Prostate gland (tissue), 2 donors: Measurements from ENCODE around the gene PTPRM.

ENCODE experiments used
- POLR2A ChIP-seq: fragments of 450-650 bp; IDR thresholded peaks from one replicate; pipeline ENCODE4 v1.6.1; 2016; ENCODE audit warnings: antibody characterized with exemption, mild to moderate bottlenecking
- TF ChIP-seq, protein P1 (sequence below), 4 experiments: fragments of 200-600 bp in 2 of 4; fragments of 450-650 bp in 2 of 4; sonication (generic) in 2 of 4; IDR thresholded peaks; 1 replicate in 3 of 4; 2 replicates in 1 of 4; pipeline ENCODE4 v1.5.1; 2016 to 2019; ENCODE audit warnings: antibody characterized with exemption in 4 of 4, mild to moderate bottlenecking in 2 of 4, moderate library complexity in 2 of 4

DNA sequence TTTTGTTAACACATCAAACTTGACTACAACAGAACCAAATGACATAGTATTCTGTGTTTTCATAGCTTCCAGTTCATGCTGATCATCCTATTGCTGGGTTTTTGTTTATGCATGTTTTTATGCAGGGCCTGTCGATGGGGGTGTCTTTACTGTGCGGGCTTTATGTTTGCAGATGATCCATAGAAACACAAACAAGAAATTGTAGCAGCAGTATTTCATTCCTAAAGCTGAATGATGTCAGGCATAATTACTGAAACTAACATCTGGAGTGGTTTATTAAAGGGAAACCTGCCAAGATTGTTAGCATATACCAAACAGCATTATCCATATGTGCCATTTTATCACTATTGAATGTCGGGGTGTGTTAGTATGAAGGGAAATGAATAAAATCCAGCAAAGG lies 129.7 kb downstream of the PTPRM start:
- TF ChIP-seq, protein P1, sequence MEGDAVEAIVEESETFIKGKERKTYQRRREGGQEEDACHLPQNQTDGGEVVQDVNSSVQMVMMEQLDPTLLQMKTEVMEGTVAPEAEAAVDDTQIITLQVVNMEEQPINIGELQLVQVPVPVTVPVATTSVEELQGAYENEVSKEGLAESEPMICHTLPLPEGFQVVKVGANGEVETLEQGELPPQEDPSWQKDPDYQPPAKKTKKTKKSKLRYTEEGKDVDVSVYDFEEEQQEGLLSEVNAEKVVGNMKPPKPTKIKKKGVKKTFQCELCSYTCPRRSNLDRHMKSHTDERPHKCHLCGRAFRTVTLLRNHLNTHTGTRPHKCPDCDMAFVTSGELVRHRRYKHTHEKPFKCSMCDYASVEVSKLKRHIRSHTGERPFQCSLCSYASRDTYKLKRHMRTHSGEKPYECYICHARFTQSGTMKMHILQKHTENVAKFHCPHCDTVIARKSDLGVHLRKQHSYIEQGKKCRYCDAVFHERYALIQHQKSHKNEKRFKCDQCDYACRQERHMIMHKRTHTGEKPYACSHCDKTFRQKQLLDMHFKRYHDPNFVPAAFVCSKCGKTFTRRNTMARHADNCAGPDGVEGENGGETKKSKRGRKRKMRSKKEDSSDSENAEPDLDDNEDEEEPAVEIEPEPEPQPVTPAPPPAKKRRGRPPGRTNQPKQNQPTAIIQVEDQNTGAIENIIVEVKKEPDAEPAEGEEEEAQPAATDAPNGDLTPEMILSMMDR (IDR thresholded peaks at IDR 0.05): no peak
- no peak for TF ChIP-seq POLR2A
